ENCODE data around the gene KLHDC7B. TPM values are rescaled to one million over a fixed set of nuclear protein-coding genes. Genes with fewer than 3 reads are reported as not detected.

The KLHDC7B gene
- total and polyA plus RNA-seq, 2 of the 13 experiments (the other 11 are each of a cell fraction or from before 2014, with no cell fraction given), result 0.11 TPM; not detected in 1

GRCh38 chr22:50562523-50563412, 17.1 kb downstream of the KLHDC7B start, which contains the start of gene SYCE3 (continued):
- TF ChIP-seq ZNF646 (CRISPR knock-in tag; IDR thresholded peaks at IDR 0.05), result no peak
- peak; percentile 70; the same call in 1 of the 2 replicates for TF ChIP-seq ZFP91 (CRISPR knock-in tag; IDR thresholded peaks at IDR 0.05; ENCODE audit: borderline replicate concordance)
- TF ChIP-seq LRRFIP1 (CRISPR knock-in tag; conservative IDR thresholded peaks at IDR 0.05), result no peak
- no peak for TF ChIP-seq ZNF609 (CRISPR knock-in tag; IDR thresholded peaks at IDR 0.05; ENCODE audit: borderline replicate concordance)
- no peak for TF ChIP-seq ZNF83 (CRISPR knock-in tag; IDR thresholded peaks at IDR 0.05; ENCODE audit: borderline replicate concordance)
- no peak for TF ChIP-seq ZNF761 (CRISPR knock-in tag; conservative IDR thresholded peaks at IDR 0.05)
